Gastroesophageal sphincter (tissue), 3 donors: Measurements from ENCODE around the gene MEN1.

Source experiments
- POLR2A ChIP-seq, 2 donors: fragments of 450-650 bp; IDR thresholded peaks; one replicate each; pipeline ENCODE4 v1.6.1; 2017; ENCODE audit warnings: antibody characterized with exemption in 2 of 2, mild to moderate bottlenecking in 2 of 2, moderate library complexity in 1 of 2
- POLR2AphosphoS5 ChIP-seq: sonication (generic); formaldehyde crosslinking; IDR thresholded peaks from one replicate; pipeline ENCODE4 v1.6.1; 2017; ENCODE audit warnings: antibody characterized with exemption
- TF ChIP-seq, protein P1 (sequence below), 4 experiments: fragments of 200-600 bp in 2 of 4; fragments of 450-650 bp in 2 of 4; sonication (generic) in 1 of 4; IDR thresholded peaks; one replicate each; pipeline ENCODE4 v1.5.1; 2017 to 2019; ENCODE audit warnings: antibody characterized with exemption in 4 of 4, mild to moderate bottlenecking in 2 of 4, moderate library complexity in 2 of 4

- TF ChIP-seq, protein P1, sequence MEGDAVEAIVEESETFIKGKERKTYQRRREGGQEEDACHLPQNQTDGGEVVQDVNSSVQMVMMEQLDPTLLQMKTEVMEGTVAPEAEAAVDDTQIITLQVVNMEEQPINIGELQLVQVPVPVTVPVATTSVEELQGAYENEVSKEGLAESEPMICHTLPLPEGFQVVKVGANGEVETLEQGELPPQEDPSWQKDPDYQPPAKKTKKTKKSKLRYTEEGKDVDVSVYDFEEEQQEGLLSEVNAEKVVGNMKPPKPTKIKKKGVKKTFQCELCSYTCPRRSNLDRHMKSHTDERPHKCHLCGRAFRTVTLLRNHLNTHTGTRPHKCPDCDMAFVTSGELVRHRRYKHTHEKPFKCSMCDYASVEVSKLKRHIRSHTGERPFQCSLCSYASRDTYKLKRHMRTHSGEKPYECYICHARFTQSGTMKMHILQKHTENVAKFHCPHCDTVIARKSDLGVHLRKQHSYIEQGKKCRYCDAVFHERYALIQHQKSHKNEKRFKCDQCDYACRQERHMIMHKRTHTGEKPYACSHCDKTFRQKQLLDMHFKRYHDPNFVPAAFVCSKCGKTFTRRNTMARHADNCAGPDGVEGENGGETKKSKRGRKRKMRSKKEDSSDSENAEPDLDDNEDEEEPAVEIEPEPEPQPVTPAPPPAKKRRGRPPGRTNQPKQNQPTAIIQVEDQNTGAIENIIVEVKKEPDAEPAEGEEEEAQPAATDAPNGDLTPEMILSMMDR (IDR thresholded peaks at IDR 0.05) = no peak
- TF ChIP-seq POLR2A (IDR thresholded peaks at IDR 0.05) (no peak), POLR2AphosphoS5 (no peak)
These were observed 9.8 kb downstream of the MEN1 start for GRCh38 chr11:64800303-64801157.
